Osteoblast (primary cell): ENCODE measurements around the gene LRRC47. TPM values are rescaled to one million over a fixed set of nuclear protein-coding genes. Genes with fewer than 3 reads are reported as not detected.
A peak's percentile ranks its signal among the peaks of the same experiment; 100 is the strongest.

Source experiments
- DNase-seq: peaks from one replicate; pipeline ENCODE4 v3.0.0; 2011; ENCODE audit warnings: low spot score, mixed read lengths; ENCODE audit not compliant: insufficient read length; ENCODE audit errors: missing footprints
- H2AFZ ChIP-seq: 2 replicates; pipeline ENCODE4 v1.6.0; 2011; ENCODE audit warnings: mild to moderate bottlenecking, low read length
- H3K27ac ChIP-seq: 2 replicates; pipeline ENCODE4 v1.5.1; 2011; ENCODE audit warnings: mild to moderate bottlenecking, low read depth, low read length, moderate library complexity
- H3K27me3 ChIP-seq: 2 replicates; pipeline ENCODE4 v1.6.0; 2012; ENCODE audit warnings: mild to moderate bottlenecking, control low read depth, inconsistent platforms, low read length, moderate library complexity; ENCODE audit not compliant: insufficient read depth
- H3K36me3 ChIP-seq: 2 replicates; pipeline ENCODE4 v1.5.1; 2011; ENCODE audit warnings: mild to moderate bottlenecking, low read length, control low read depth, moderate library complexity; ENCODE audit not compliant: insufficient read depth
- H3K4me1 ChIP-seq: 2 replicates; pipeline ENCODE4 v1.5.1; 2011; ENCODE audit warnings: mild to moderate bottlenecking, low read length, control low read depth, moderate library complexity; ENCODE audit not compliant: insufficient read depth
- H3K4me2 ChIP-seq: 2 replicates; pipeline ENCODE4 v1.6.0; 2011; ENCODE audit warnings: mild to moderate bottlenecking, low read length; ENCODE audit not compliant: insufficient read depth
- H3K4me3 ChIP-seq: fragments of 200-600 bp; sonication (generic); 3 replicates; pipeline ENCODE4 v1.5.1; 2012; ENCODE audit warnings: mild to moderate bottlenecking, low read length, inconsistent platforms; ENCODE audit not compliant: insufficient read depth
- H3K79me2 ChIP-seq: 2 replicates; pipeline ENCODE4 v1.6.0; 2012; ENCODE audit warnings: mild to moderate bottlenecking, low read length, control low read depth, inconsistent platforms; ENCODE audit not compliant: insufficient read depth
- H3K9me3 ChIP-seq: 2 replicates; pipeline ENCODE4 v1.5.1; 2011; ENCODE audit warnings: low read depth, low read length, control low read depth
- H4K20me1 ChIP-seq: 2 replicates; pipeline ENCODE4 v1.6.0; 2012; ENCODE audit warnings: mild to moderate bottlenecking, low read length, control low read depth; ENCODE audit not compliant: insufficient read depth
- CTCF ChIP-seq: IDR thresholded peaks from 2 replicates; pipeline ENCODE4 v1.5.1; 2011; ENCODE audit warnings: mild to moderate bottlenecking, low read depth, low read length, moderate library complexity; ENCODE audit errors: extremely low read depth
- total RNA-seq: library from RNA; depleted of rRNA; stranded (reverse); fragments of >200 nt; gene quantifications from 2 replicates; pipeline ENCODE4 v1.2.3, GENCODE V29; 2012

Gene LRRC47
- total RNA-seq, 1 donor = 30.0 TPM

DNA sequence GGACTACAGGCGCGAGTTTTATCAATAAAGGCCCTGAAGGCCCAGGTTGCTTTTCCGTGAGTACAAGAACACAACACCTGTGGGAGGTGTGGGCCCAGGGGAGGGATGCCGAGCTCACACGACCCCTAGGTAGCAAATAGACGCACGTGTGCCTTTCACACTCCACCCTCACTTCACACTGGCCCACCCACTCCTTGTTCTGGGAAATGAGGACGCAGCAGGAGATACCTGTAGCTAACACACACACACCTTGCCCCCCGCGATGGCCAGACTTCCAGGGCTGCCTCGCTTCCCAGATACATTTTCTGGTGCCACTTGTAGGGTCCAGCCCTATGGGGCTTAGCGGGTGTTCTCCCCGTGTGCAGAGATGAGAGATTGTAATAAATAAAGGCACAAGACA is 48.4 kb downstream of the LRRC47 start:
- Histone ChIP-seq H3K4me2 (peak overlapping the region; percentile 84), H3K4me1 (peaks cover 14% of the 10 kb centered on the region), H3K9me3 (no peaks in the 10 kb centered on the region), H3K4me3 (peak overlapping the region; percentile 77), H3K27me3 (peaks cover 5% of the 10 kb centered on the region), H3K36me3 (peaks cover under 1% of the 10 kb centered on the region), H3K79me2 (no peaks in the 10 kb centered on the region), H2AFZ (peak overlapping the region; percentile 75), H3K27ac (no peak overlapping the region), H4K20me1 (peaks cover 8% of the 10 kb centered on the region)
- DNase-seq = peak; percentile 25
- TF ChIP-seq CTCF = no peak

DNA sequence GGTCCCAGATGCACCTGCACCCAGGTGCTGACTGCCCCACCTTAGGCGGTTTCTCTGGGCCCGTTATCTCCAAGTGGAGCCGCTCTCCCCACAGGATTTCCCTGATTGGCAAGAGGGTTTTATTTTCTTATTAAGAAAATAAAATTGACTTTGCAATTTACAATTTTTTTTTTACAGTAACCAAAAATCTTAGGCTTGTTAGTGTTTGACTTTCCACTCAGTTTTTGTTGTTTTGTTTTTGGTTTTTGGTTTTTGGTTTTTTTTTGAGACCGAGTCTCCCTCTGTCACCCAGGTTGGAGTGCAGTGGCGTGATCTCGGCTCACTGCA is 48.8 kb downstream of the LRRC47 start:
- Histone ChIP-seq H2AFZ (peak overlapping the region; percentile 75), H3K27me3 (peaks cover 5% of the 10 kb centered on the region), H3K27ac (no peak overlapping the region), H3K4me2 (peak overlapping the region; percentile 84), H3K4me1 (peaks cover 18% of the 10 kb centered on the region), H4K20me1 (peaks cover 12% of the 10 kb centered on the region), H3K9me3 (no peaks in the 10 kb centered on the region), H3K79me2 (no peaks in the 10 kb centered on the region), H3K4me3 (peak overlapping the region; percentile 77), H3K36me3 (peaks cover 5% of the 10 kb centered on the region)
- no peak for DNase-seq
- TF ChIP-seq CTCF = no peak

GRCh38 chr1:3746830-3747521 is 49.3 kb downstream of the LRRC47 start:
- no peak for TF ChIP-seq CTCF
- Histone ChIP-seq H3K79me2 (no peaks in the 10 kb centered on the region), H3K4me3 (peak overlapping the region; percentile 77), H4K20me1 (peaks cover 16% of the 10 kb centered on the region), H3K9me3 (no peaks in the 10 kb centered on the region), H3K27me3 (peaks cover 5% of the 10 kb centered on the region), H3K36me3 (peaks cover 10% of the 10 kb centered on the region), H3K4me2 (peak overlapping the region; percentile 84), H2AFZ (peak overlapping the region; percentile 75), H3K27ac (no peak overlapping the region), H3K4me1 (peaks cover 20% of the 10 kb centered on the region)
- peak; percentile 99 for DNase-seq

DNA sequence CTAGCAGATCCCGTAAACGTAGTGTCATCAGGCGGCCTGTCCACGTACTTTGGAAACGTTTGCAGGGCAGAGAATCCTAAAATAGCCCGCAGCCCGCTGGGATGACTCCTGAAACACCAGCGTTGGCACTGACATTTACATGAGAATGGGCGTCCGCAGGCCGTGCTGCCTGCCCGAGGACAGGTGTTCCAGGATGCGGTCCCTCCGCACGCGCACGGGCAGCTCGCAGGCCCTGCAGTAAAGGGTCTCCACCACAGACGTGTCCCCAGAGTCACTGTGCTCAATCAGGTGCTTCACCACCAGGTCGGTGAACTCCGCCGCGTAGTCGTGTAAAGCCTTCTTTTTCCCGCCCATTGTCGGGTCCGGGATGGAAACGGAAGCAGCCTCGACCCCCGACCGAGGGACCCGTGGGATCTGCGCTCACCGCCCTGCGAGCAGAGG is 49.9 kb downstream of the LRRC47 start:
- Histone ChIP-seq H3K27me3 (peaks cover 5% of the 10 kb centered on the region), H3K4me2 (peak overlapping the region; percentile 84), H3K4me1 (peaks cover 20% of the 10 kb centered on the region), H2AFZ (peak overlapping the region; percentile 56), H3K9me3 (no peaks in the 10 kb centered on the region), H3K4me3 (peak overlapping the region; percentile 77), H4K20me1 (peaks cover 16% of the 10 kb centered on the region), H3K36me3 (peaks cover 12% of the 10 kb centered on the region), H3K27ac (no peak overlapping the region), H3K79me2 (no peaks in the 10 kb centered on the region)
- no peak for DNase-seq
- no peak for TF ChIP-seq CTCF
